Psoas muscle (tissue), 8 donors: ENCODE data around the gene TNFAIP8L2. TPM values are rescaled to one million over a fixed set of nuclear protein-coding genes. Genes with fewer than 3 reads are reported as not detected.
A peak's percentile ranks its signal among the peaks of the same experiment; 100 is the strongest.

ENCODE experiments used
- ATAC-seq, 4 donors: fragments of 200-7000 bp; cut with Tn5 transposase; one replicate each; pipeline ENCODE4 v1.9.1; 2020; ENCODE audit warnings: moderate library complexity in 3 of 4, mild to moderate bottlenecking in 2 of 4
- DNase-seq, 2 donors: peaks; one replicate each; pipeline ENCODE4 v3.0.0-alpha.2; 2020
- H3K27ac ChIP-seq: fragments of 200-600 bp; one replicate; pipeline ENCODE4 v1.8.0; 2022
- H3K27me3 ChIP-seq, 3 donors: fragments of 200-600 bp in 1 of 3; one replicate each; pipeline versions ENCODE4 v1.6.1 to v1.8.0; 2013 to 2022; ENCODE audit warnings: low read length in 2 of 3, mild to moderate bottlenecking in 2 of 3, moderate library complexity in 1 of 3; ENCODE audit not compliant: insufficient read depth in 3 of 3
- H3K36me3 ChIP-seq, 2 donors: fragments of 200-600 bp in 1 of 2; one replicate each; pipeline versions ENCODE4 v1.6.1 to v1.8.0; 2013 to 2022; ENCODE audit warnings: low read depth in 1 of 2, mild to moderate bottlenecking in 1 of 2, moderate library complexity in 1 of 2; ENCODE audit not compliant: insufficient read depth in 1 of 2
- H3K4me1 ChIP-seq: fragments of 200-600 bp; one replicate; pipeline ENCODE4 v1.8.0; 2022
- H3K4me3 ChIP-seq: fragments of 200-600 bp; one replicate; pipeline ENCODE4 v1.8.0; 2022; ENCODE audit warnings: mild to moderate bottlenecking
- H3K9me3 ChIP-seq: fragments of 200-600 bp; one replicate; pipeline ENCODE4 v1.8.0; 2022
- WGBS, 3 donors: extraction: QIAGEN DNeasy Blood & Tissue Kit; methylation state at CpG; one replicate each; pipeline versions ENCODE4 v1.1.6 to v1.1.7; 2013; 5-methylcytosine and 5-hydroxymethylcytosine counted together
- intact Hi-C, 2 donors: fragments of 100-400 bp; cut with DNase I; formaldehyde crosslinking; loops; one replicate each; pipeline versions ENCODE4 v1.11.0 to v1.14.2; 2022
- polyA plus RNA-seq, 3 donors: library from polyadenylated mRNA; stranded (reverse); fragments of 200-250 nt; gene quantifications; one replicate each; pipeline ENCODE4 v1.2.3, GENCODE V29; 2013
- total RNA-seq, 4 donors: library from RNA; stranded (reverse); fragmentation: NEBNext Ultra II Directional in 2 of 4; extraction: Animal tissue kit (Norgen Biotek cat#: 25700) in 2 of 4; gene quantifications; one replicate each; pipeline versions ENCODE4 v1.2.1 to v1.2.4, GENCODE V29; 2021 to 2023
- TF ChIP-seq, protein P1 (sequence below): fragments of 200-600 bp; IDR thresholded peaks from one replicate; pipeline ENCODE4 v1.8.0; 2022; ENCODE audit warnings: antibody characterized with exemption
- donor health status: healthy with polysubstance abuse.
- donor health status: DM: no; HTN: no; CAD: no; lungs with moderate emphysema.
- donor health status: Bipolar disorder and iron deficiency.
- donor health status: healthy.
- donor health status: DM: yes; HTN: yes; CAD: no.
- donor health status: DM: no; HTN: no; CAD: no.
- donor health status: DM: no; HTN: no; CAD: no.
- donor health status: DM: yes; HTN: yes; CAD: no.

Gene TNFAIP8L2
- total and polyA plus RNA-seq, 7 donors = 0.56 to 1.3 (median 0.90) TPM

DNA sequence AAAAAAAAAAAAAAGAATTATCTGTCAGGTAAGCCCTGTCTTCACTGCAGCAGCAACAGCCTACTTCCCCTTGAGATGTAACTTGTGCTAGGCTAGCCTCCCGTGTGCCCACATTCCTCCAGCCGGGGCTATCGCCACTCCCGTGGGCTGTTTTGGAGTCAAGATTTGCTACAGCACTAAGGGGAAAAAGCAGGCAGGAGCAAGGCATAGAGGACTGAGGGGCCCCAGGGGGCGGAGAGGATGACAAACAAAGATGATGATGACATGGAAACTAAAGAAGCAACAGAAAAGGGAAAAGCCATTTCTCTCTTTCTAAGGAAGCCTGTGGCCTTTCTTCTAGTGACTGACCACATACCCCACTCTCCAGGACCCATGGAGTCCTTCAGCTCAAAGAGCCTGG lies 1.9 kb downstream of the TNFAIP8L2 start:
- Histone ChIP-seq H3K27ac (peak overlapping the region; percentile 32), H3K36me3 (peaks cover 6 to 44% of the 10 kb centered on the region in 2 donors), H3K4me3 (no peak overlapping the region), H3K27me3 (no peaks in the 10 kb centered on the region), H3K4me1 (no peaks in the 10 kb centered on the region), H3K9me3 (no peaks in the 10 kb centered on the region)
- TF ChIP-seq, protein P1, sequence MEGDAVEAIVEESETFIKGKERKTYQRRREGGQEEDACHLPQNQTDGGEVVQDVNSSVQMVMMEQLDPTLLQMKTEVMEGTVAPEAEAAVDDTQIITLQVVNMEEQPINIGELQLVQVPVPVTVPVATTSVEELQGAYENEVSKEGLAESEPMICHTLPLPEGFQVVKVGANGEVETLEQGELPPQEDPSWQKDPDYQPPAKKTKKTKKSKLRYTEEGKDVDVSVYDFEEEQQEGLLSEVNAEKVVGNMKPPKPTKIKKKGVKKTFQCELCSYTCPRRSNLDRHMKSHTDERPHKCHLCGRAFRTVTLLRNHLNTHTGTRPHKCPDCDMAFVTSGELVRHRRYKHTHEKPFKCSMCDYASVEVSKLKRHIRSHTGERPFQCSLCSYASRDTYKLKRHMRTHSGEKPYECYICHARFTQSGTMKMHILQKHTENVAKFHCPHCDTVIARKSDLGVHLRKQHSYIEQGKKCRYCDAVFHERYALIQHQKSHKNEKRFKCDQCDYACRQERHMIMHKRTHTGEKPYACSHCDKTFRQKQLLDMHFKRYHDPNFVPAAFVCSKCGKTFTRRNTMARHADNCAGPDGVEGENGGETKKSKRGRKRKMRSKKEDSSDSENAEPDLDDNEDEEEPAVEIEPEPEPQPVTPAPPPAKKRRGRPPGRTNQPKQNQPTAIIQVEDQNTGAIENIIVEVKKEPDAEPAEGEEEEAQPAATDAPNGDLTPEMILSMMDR = no peak
- intact Hi-C loops = loop anchor here (5.0 kb wide), 1 partner anchor 131 kb away; no protein-coding TSS in a partner anchor
- DNase-seq = no peak
- 72 to 86% (median 81%) methylated on average over 5 of the region's 5 CpGs for WGBS, 3 donors
- ATAC-seq = no peak

DNA sequence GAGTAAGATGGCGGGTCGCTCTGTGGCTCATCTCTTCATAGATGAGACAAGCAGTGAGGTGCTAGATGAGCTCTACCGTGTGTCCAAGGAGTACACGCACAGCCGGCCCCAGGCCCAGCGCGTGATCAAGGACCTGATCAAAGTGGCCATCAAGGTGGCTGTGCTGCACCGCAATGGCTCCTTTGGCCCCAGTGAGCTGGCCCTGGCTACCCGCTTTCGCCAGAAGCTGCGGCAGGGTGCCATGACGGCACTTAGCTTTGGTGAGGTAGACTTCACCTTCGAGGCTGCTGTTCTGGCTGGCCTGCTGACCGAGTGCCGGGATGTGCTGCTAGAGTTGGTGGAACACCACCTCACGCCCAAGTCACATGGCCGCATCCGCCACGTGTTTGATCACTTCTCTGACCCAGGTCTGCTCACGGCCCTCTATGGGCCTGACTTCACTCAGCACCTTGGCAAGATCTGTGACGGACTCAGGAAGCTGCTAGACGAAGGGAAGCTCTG lies 2.4 kb downstream of the TNFAIP8L2 start:
- peak in 3 of 4 donors; percentile 24 to 73 (median 30) for ATAC-seq

DNA sequence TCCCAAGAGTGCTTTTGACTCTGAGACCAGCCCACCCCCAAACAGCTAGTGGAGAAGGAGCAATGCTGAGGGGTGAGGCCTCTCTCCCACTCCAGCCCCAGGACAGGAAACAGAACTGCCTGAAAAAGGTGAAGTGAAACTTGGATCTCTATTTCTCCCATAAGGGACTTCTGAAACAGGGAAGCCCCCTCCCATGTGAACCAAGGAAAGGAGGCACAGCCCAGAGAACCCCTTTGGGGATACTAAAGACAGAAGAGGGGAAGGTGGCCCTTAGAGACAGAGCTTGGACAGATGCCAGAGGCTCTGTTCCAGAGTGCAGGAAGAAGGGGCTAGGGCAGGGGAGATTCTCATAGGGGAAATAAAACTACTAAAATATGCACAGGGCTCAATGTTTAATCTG lies 2.9 kb downstream of the TNFAIP8L2 start:
- Histone ChIP-seq H3K27me3 (no peaks in the 10 kb centered on the region), H3K27ac (peak overlapping the region; percentile 32), H3K36me3 (peaks cover 6 to 44% of the 10 kb centered on the region in 2 donors), H3K4me3 (no peak overlapping the region), H3K4me1 (peaks cover 5% of the 10 kb centered on the region), H3K9me3 (no peaks in the 10 kb centered on the region)
- ATAC-seq (no peak), DNase-seq (no peak)
- TF ChIP-seq, protein P1 = no peak
- intact Hi-C loops = loop anchor here (5.0 kb wide), 1 partner anchor 132 kb away; no protein-coding TSS in a partner anchor

More for the DNA sequence above, 2.4 kb downstream of the TNFAIP8L2 start:
- intact Hi-C loops = loop anchor here (5.0 kb wide), 1 partner anchor 132 kb away; no protein-coding TSS in a partner anchor
- peak overlapping the region; percentile 32 for H3K27ac ChIP-seq
- no peaks in the 10 kb centered on the region for H3K27me3 ChIP-seq
- 73 to 79% (median 73%) methylated on average over 22 of the region's 22 CpGs for WGBS, 3 donors
- H3K9me3 ChIP-seq = no peaks in the 10 kb centered on the region
- H3K4me3 ChIP-seq = no peak overlapping the region
- DNase-seq = no peak
- peaks cover 6 to 44% of the 10 kb centered on the region in 2 donors for H3K36me3 ChIP-seq
- TF ChIP-seq, protein P1 = no peak
- no peaks in the 10 kb centered on the region for H3K4me1 ChIP-seq

DNA sequence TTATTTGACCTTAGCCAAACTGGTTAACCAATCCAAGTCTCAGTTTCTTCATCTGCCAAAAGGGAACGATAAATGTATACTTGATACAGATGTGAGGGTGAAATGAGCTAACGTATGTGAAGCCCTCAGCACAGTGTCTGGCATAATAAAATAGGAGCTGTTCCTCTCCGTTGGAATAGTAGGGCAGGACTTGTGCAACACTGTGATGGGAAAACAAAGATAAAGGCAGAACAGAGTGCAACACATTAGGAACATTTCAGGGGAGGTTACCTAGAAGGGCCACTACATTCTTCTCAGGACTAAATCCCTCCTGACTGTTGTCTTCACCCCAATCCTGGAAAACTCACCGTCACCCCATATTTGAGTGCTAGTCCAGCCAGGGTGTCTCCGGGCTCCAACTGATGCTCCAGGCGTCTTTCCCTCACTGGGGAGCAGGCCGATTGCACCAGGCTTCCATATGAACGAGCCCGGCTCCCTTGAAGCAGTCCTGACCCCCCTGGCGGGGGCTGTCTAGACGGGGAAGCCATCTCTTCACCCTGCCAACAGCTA lies 8.4 kb downstream of the TNFAIP8L2 start:
- Histone ChIP-seq H3K9me3 (no peaks in the 10 kb centered on the region), H3K4me1 (peaks cover 37% of the 10 kb centered on the region), H3K27me3 (no peaks in the 10 kb centered on the region), H3K27ac (peak overlapping the region; percentile 92), H3K4me3 (peak overlapping the region; percentile 80), H3K36me3 (peaks cover 6 to 42% of the 10 kb centered on the region in 2 donors)
- TF ChIP-seq, protein P1 = no peak
- intact Hi-C loops = no loop called here
- DNase-seq (no peak), ATAC-seq (peak in 3 of 4 donors; percentile 12 to 30 (median 18))
- WGBS, 3 donors = 11 to 18% (median 12%) methylated on average over 11 of the region's 11 CpGs
